MG63 (cell line): ENCODE results near the gene ANGPTL2. TPM values are rescaled to one million over a fixed set of nuclear protein-coding genes. Genes with fewer than 3 reads are reported as not detected.

Source experiments
- DNase-seq: peaks from one replicate; pipeline ENCODE4 v3.0.0-alpha.2; 2020
- H3K27me3 ChIP-seq: fragments of 250-450 bp; sonication (Bioruptor Pico); 2 replicates; pipeline ENCODE4 v1.5.1; 2020; ENCODE audit warnings: mild to moderate bottlenecking, moderate library complexity
- H3K36me3 ChIP-seq: fragments of 250-450 bp; sonication (Bioruptor Pico); 2 replicates; pipeline ENCODE4 v1.5.1; 2020; ENCODE audit warnings: mild to moderate bottlenecking, moderate library complexity
- H3K4me3 ChIP-seq: fragments of 250-450 bp; sonication (Bioruptor Pico); 2 replicates; pipeline ENCODE4 v1.5.1; 2020; ENCODE audit warnings: mild to moderate bottlenecking, moderate library complexity
- H3K9me3 ChIP-seq: fragments of 250-450 bp; sonication (Bioruptor Pico); 2 replicates; pipeline ENCODE4 v1.5.1; 2020; ENCODE audit warnings: mild to moderate bottlenecking, moderate library complexity
- total RNA-seq: library from RNA; depleted of rRNA; stranded (reverse); fragments of >200 nt; shearing (Covaris generic); gene quantifications from 2 replicates; pipeline ENCODE4 v1.2.3, GENCODE V29; 2014; ENCODE audit warnings: low replicate concordance

The ANGPTL2 gene
- total RNA-seq, 1 experiment from 2014 or later: 7.1 TPM

DNA sequence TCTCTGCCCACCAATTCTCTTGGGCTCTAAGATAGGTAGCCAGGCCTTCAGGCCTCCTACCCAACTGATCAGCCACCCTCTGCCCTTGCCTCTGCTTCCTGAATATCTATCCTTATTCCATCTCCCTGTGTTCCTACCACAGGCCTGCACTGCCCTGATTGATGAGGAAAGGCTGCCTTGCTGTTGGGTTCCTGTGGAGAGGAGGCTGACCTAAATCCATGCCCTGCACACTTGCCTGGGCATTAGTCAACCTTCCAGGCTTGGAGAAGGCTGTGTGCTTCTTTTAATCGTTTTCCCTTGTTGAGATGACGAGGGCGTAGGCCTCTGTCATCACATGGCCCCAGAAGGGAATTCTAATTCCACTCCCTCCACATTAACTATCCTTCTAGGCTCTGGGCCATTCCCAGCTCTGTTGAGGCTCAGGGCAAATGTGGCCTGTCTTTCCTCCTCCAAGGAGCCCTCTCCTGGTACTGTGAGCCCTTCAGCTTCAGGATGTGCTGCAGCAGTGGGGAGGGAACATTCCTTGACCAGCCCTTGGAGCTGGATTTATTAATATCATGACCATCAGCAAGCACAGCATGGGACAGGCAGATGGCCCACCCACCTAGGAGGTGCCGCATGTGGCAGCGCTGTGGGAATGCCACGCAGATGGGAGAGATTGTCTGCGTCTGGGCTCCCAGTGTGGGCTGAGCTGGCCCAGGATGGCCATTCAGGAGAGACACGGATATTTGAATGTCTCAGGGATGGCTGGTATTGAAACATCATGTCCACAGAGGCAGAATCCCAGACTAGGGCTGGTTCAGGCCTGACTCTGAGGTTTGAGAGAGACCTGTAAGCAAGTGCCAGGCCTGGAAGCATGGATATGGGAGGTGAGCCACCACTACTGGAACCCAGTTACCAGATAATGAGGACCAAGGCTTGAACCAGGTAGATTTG, 40.9 kb downstream of the ANGPTL2 start:
- H3K36me3 ChIP-seq: no peaks in the 10 kb centered on the region
- no peak for DNase-seq
- H3K4me3 ChIP-seq: no peak overlapping the region
- H3K27me3 ChIP-seq: no peaks in the 10 kb centered on the region
- no peaks in the 10 kb centered on the region; the same call in 1 of the 2 replicates for H3K9me3 ChIP-seq

DNA sequence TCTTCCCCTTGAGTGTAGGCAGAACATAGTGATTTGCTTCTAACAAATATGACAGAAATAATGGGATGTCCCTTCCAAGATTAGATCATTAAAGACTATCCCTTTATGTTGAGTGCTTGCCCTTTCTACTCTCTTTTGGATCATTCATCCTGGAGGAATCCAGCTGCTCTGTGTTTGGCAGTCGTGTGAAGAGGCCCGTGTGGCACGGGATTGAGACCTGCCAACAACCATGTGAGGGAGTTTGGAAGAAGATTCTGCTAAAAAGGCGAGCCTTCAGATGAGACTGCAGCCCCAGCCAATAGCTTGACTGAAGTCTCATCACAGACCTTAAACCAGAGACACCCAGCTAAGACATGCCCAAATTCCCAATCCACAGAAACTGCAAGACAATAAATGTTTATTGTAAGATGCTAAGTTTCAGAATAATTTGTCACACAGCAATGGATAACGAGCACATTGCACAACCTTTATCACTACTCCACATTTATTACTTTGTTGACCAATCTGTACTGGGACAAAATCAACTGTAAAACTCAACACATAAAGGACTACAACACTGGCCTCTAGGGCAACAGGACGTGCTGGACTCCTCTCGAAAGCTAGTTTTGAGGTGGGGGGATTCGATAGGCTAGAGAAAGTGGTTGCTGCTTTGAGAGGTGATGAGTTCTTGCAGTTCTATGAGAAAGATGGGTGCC, 42.8 kb downstream of the ANGPTL2 start:
- no peaks in the 10 kb centered on the region for H3K27me3 ChIP-seq
- no peak for DNase-seq
- H3K36me3 ChIP-seq: no peaks in the 10 kb centered on the region
- no peak overlapping the region for H3K4me3 ChIP-seq
- H3K9me3 ChIP-seq: no peaks in the 10 kb centered on the region; the same call in 1 of the 2 replicates

DNA sequence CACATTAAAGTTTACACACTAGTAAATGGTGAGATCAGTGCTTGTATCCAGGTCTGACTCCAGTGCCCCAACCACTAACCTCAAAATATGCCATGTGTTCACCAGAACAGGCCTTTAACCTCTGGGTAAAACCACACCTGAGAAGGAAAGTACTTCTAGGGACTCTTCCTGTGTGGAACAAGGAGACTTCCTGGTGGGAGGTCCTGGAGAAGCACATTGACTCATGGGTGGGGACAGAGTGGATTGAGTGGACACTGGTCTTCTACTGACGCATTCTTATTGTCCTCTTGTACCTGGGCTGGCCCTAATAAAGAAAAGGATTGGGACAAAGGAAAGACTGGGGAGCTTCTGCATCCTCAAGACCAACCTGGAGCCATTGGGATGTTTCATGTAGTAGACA, 43.4 kb downstream of the ANGPTL2 start:
- H3K4me3 ChIP-seq: no peak overlapping the region
- no peaks in the 10 kb centered on the region; the same call in 1 of the 2 replicates for H3K9me3 ChIP-seq
- H3K36me3 ChIP-seq: no peaks in the 10 kb centered on the region
- DNase-seq: no peak
- H3K27me3 ChIP-seq: no peaks in the 10 kb centered on the region

DNA sequence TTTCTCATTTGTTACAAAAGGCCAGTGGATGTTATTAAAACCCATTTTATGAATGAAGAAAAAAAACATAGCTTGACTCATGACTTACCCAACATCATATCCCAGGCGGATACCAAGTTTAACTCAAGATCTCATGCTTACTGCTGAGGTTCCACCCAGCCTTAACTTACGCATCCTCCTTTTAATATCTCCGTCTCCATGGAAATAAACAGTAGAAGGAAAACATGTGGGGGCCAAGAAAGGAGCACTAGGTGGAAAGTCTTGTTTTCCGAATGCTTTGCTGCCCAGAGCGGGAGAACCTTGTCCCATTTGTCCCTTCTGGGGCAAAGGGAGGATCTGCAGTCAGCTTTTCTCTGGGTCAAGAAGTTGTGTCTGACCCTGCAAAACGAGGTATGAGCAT, 44.1 kb downstream of the ANGPTL2 start:
- Histone ChIP-seq H3K9me3 (no peaks in the 10 kb centered on the region; the same call in 1 of the 2 replicates), H3K36me3 (no peaks in the 10 kb centered on the region), H3K27me3 (no peaks in the 10 kb centered on the region), H3K4me3 (no peak overlapping the region)
- DNase-seq: no peak

DNA sequence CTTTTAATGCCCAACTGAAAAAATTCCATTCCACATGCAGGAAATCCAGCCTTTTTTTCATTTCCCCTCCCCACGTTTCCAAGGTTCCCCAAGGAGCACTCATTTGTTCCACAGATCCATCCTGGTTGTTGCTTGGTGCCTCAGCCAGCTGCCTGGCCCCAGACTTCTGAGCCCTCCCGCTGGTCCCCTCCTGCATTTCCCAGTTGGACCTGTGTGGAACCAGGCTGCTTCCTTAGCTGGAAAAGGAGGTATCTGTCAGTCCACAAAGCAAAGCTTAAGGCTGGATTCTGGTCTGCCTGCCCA, 44.8 kb downstream of the ANGPTL2 start:
- Histone ChIP-seq H3K9me3 (no peaks in the 10 kb centered on the region; the same call in 1 of the 2 replicates), H3K4me3 (no peak overlapping the region), H3K36me3 (no peaks in the 10 kb centered on the region), H3K27me3 (no peaks in the 10 kb centered on the region)
- no peak for DNase-seq

DNA sequence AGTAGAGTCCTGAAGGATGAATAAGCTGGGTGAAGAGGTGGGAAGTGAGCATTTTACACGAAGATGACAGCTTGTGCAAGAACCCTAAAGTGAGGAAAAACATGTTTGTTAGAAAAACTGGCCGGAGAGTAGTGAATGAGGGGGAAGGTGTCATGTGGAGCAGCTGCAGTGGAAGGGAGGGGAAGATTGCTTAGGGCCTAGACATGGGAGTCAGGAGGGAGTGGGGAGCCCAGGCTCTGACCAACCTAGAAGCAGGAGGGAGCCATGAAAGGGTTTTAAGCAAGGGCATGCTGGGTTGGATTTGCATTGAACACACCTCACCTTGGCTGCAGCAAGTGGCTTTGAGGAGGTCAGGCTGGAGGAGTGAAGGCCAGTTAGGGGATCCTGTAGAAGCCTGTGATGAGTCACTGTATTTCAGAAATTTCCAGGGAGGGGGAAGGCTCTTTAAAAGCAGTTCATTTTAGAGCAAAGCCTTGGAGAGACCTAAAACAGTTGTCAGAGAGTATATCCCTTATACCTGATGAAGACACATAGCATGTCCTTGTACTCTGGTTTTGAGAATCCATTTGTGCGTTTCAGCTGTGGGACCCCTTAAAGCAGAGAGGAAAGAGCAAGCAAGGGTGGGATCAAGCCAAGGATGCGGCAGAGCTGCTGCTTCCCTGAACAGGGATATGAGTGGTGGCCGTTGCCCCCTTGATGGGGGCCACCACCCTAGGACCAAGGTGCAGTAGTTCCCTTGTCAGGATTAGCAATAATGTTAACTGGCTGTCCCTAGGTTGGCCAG, 45.4 kb downstream of the ANGPTL2 start:
- DNase-seq: no peak
- H3K9me3 ChIP-seq: no peaks in the 10 kb centered on the region; the same call in 1 of the 2 replicates
- H3K27me3 ChIP-seq: no peaks in the 10 kb centered on the region
- no peak overlapping the region for H3K4me3 ChIP-seq
- H3K36me3 ChIP-seq: no peaks in the 10 kb centered on the region

DNA sequence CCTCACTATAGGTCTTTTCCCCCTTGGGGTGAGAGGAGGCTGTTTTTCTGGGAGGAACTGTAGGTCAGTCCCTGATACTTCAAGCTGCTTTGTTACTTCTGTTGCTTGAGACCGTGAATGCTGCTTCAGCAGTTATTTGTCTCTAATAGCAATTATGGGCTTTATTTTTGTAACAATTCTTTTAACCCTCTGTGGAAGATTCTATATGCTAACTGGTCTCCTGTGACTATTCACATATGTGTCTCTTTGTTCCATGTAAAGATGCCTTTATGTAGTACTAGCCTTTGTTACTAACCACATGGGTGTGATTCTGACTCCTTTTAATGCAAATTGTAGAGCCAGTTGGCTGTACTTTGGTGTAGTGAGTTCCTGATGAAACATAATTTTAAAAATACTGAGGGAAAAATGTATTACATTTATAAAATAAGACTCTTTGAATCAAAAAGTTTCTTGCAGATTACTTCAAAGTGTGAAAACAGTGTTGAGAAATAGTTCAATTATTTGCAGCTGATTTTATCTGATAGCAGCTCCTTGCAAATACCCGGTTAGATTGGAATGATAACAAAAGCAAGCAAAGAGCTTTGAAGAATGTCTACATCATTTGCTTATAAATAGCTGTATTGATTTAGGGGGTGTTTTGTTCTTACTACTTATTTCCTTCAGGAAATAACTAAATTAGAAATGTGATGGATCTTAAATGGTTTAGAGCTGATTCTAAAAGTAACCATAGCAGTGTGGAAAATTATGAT, 46.6 kb downstream of the ANGPTL2 start:
- Histone ChIP-seq H3K27me3 (no peaks in the 10 kb centered on the region), H3K36me3 (no peaks in the 10 kb centered on the region), H3K9me3 (peaks cover 4% of the 10 kb centered on the region), H3K4me3 (no peak overlapping the region)
- no peak for DNase-seq

DNA sequence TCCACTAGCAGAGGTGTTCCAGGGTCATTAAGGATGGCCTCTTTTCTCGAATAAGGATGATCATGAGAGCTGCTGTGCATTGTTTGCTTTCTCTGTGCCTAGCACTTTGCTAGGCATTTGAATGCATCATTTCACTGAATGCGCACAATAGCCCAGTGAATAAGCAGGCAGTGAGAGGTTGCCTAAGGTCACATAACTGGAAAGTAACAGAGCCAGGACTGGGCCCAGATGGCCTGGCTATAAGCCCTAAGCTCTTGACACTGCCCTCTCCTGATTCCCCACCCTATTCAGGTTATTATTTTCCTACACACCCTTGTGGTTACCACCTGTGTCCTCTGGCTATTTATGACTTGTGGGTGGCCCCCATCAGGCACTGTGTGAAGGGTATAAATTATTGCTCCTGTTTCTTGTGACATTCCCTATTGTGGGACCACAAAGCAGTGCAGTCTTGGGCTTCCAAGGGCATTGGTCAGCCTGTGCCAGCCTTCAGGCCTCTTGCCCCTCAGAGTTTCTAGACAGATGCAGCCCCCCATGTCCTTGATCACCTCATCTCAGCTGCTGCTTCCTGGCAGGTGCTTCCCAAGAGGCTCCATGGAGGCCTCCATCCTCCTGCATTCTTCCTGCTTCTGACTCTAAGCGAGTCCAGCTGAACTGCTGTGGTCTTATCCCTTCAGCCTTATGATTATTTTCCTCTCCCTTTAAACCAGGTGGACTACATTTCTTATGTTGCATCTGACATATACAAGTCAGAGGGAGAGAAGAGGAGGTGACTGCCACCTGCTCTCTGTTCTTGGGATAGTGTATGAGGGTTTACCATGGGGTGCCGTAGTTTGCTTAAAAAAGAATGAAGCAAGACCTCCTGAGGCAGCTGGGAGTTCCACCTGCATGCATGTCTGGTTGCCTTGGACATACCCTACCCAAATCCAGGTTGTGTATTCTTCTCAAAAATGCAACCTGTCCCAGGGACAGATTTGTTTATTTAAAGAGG, 47.6 kb downstream of the ANGPTL2 start:
- no peaks in the 10 kb centered on the region for H3K27me3 ChIP-seq
- H3K9me3 ChIP-seq: peaks cover 4% of the 10 kb centered on the region
- DNase-seq: no peak

DNA sequence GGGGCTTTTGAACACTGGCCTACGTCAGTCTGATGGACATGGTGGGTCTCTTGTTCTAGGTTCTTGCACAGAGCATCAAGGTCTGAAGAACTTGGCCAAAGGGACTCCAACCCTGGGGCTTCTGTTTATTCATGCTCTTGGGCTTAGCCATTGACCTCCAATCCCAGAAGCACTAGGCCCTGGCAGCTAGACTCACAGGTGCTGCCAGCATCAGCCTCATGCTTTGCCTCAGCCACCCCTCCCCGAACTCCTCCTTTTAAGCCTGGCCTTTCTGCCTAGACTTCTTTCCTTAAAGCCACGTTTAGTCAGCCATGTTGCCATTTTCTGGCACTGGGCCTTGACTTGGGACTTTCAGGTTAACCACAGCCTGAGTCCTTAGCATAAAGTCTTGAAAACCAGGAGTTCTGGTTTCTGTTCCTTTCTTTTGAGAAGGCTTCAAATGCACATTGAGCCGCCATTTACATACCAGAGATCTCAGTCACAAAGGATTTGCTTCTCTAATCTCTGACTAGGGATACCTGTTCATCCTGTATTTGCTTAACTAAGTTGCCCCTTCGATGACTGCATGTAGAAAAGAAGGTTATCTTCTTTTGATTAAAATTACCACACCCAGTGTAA, 54.7 kb downstream of the ANGPTL2 start:
- peaks cover 4% of the 10 kb centered on the region; the same call in 1 of the 2 replicates for H3K9me3 ChIP-seq
- H3K27me3 ChIP-seq: no peaks in the 10 kb centered on the region
- H3K4me3 ChIP-seq: no peak overlapping the region
- no peak for DNase-seq
- H3K36me3 ChIP-seq: no peaks in the 10 kb centered on the region

More for the DNA sequence above, 47.6 kb downstream of the ANGPTL2 start:
- Histone ChIP-seq H3K4me3 (no peak overlapping the region), H3K36me3 (no peaks in the 10 kb centered on the region)

DNA sequence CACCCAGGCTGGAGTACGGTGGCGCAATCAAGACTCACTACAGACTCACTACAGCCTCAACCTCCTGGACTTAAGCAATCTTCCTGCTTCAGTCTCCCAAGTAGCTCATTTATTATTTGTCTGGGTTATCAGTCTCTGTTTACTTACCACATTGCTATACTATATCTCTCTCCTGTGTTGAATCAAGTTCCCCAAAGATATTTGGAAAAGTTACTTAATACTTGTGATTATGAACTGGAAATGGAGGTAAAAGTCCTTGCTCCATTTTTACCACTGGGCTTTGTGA, 55.6 kb downstream of the ANGPTL2 start:
- DNase-seq: no peak
- Histone ChIP-seq H3K4me3 (no peak overlapping the region), H3K36me3 (no peaks in the 10 kb centered on the region), H3K27me3 (no peaks in the 10 kb centered on the region), H3K9me3 (peaks cover 2% of the 10 kb centered on the region; the same call in 1 of the 2 replicates)

DNA sequence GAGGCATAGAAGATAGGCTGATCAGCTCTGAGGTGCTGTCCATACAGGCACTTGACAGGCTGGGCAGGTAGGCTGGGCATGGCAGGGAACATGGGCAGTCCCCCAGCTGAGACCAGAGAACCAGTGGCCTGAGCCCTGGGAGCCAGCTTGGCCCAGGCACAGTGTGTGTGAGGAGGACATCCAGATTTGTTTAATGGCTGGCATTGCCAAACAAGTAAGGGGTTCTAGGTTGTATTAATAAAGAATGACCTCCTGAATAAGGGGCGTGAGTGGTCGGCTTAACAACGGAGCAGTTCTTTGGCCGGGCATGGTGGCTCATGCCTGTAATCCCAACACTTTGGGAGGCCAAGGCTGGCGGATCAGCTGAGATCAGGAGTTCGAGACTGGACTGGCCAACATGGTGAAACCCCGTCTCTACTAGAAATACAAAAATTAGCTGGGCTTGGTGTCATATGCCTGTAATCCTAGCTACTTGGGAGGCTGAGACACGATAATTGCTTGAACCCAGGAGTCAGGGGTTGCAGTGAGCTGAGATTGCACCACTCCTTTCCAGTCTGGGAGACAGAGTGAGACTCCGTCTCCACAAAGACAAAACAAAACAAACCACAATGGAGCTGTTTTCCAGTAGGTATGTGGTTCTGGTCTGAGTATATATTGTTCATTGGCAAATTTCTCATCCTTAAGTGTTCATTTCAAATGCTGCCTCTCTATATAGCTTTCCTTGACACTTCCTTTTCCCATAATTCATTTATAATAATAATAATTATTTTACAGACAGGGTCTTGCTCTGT, 56.2 kb downstream of the ANGPTL2 start:
- no peak for DNase-seq
- Histone ChIP-seq H3K27me3 (no peaks in the 10 kb centered on the region), H3K9me3 (no peaks in the 10 kb centered on the region), H3K36me3 (no peaks in the 10 kb centered on the region), H3K4me3 (no peak overlapping the region)

DNA sequence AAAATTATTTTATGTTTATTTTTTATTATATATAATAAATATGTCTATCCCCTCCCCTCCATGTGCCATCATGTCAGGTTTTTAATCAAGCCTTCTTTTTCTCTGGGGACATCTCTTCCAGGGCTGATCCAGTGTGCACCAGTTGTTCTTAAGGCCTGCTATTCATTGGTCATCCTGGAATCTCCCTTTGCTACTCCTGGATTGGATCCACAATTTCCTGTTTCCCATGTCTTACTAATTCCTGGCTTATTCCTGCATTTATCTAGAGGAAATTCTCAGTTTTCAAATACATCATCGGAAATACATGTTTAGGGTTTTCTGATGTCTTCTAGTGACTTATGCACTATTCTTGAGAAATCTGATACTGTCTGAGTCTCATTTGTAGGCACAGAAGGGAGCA, 56.8 kb downstream of the ANGPTL2 start:
- no peaks in the 10 kb centered on the region for H3K9me3 ChIP-seq
- no peak overlapping the region for H3K4me3 ChIP-seq
- H3K27me3 ChIP-seq: no peaks in the 10 kb centered on the region
- no peaks in the 10 kb centered on the region for H3K36me3 ChIP-seq
- DNase-seq: no peak

DNA sequence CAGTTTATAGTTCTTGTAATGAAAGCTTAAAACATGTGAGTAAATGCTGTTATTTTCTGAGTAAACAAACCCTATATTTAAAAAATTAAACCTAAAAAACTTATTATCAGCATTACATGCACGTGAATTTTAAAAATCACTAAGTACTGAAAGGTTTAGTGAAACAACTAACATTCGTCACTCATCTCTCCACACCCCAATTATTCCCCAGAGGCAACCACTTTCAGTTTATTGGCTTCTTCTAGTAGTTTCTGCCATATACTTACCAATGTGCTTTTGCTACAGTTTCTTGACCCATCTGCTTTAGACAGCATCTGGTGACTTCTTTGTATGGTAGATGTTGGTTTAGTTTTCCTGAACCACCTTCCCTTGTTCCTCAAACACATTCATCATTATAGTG, 58.1 kb downstream of the ANGPTL2 start:
- H3K27me3 ChIP-seq: no peaks in the 10 kb centered on the region
- H3K4me3 ChIP-seq: no peak overlapping the region
- no peaks in the 10 kb centered on the region for H3K9me3 ChIP-seq
- H3K36me3 ChIP-seq: no peaks in the 10 kb centered on the region
- DNase-seq: no peak

DNA sequence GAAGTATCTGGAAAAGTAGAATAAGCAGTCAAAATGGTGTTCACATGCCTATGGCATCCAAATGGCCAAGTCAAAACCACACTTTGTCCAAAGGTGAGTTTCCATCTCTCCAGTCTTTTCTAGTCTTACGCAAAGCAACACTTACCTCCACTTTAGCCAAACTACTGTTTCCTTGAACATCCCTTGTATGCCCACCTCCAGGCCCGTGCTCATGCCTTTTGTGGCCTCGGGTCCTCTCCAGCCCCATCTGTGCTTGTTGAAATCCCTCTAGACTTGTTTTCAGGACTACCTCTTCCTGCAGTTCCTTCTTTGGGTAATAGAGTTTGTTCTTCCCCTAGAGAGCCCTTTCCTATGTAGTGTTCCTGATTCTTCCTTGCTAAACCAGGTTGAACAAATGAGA, 61.0 kb downstream of the ANGPTL2 start:
- Histone ChIP-seq H3K9me3 (no peaks in the 10 kb centered on the region), H3K4me3 (no peak overlapping the region), H3K36me3 (no peaks in the 10 kb centered on the region), H3K27me3 (no peaks in the 10 kb centered on the region)
- no peak for DNase-seq
